Keratinocyte (primary cell): ENCODE results near the gene TARS3.

Experiments
- EZH2 ChIP-seq: IDR thresholded peaks from one replicate; pipeline ENCODE4 v1.6.1; 2012; ENCODE audit warnings: inconsistent platforms, mild to moderate bottlenecking, low read length, moderate library complexity
- TF ChIP-seq, protein P1 (sequence below), 3 experiments: IDR thresholded peaks in 1 of 3; conservative IDR thresholded peaks in 1 of 3; optimal IDR thresholded peaks in 1 of 3; 2 replicates in 2 of 3; 3 replicates in 1 of 3; pipeline versions ENCODE3 to v1.5.1; 2011; ENCODE audit warnings: low read length in 3 of 3, mild to moderate bottlenecking in 3 of 3, moderate library complexity in 2 of 3, control low read depth in 1 of 3, inconsistent platforms in 1 of 3; ENCODE audit not compliant: insufficient read depth in 2 of 3; ENCODE audit errors: extremely low read depth in 1 of 3

DNA sequence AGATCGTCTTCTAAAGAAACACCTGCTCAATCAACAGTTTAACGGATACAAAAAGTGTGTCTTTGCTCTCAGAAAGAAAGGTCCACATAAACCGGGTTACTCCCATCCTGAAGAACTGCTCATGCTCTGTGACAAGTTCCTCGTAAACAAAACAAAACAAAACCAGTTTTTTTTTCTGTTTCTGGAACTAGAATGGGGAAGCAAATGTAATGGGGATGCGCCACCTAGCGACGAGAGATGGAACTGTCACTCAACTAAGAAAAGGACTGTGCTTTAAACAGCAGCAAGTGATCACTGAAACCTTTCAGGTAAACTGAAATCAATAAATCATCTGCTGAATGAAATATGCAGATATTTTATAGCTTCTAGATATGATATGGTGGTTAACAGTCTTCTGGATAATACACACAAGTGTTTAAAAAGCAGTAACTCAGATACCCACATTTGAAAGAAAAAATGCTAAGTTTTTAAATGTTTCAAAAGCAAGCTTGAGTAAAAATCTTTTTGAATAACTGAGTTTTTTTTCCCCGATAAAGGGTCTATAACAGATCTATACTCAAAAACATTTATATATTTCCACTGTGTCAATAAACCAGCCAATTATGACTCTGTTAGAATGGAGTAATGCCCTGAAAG, 83.0 kb downstream of the TARS3 start:
- TF ChIP-seq, protein P1, sequence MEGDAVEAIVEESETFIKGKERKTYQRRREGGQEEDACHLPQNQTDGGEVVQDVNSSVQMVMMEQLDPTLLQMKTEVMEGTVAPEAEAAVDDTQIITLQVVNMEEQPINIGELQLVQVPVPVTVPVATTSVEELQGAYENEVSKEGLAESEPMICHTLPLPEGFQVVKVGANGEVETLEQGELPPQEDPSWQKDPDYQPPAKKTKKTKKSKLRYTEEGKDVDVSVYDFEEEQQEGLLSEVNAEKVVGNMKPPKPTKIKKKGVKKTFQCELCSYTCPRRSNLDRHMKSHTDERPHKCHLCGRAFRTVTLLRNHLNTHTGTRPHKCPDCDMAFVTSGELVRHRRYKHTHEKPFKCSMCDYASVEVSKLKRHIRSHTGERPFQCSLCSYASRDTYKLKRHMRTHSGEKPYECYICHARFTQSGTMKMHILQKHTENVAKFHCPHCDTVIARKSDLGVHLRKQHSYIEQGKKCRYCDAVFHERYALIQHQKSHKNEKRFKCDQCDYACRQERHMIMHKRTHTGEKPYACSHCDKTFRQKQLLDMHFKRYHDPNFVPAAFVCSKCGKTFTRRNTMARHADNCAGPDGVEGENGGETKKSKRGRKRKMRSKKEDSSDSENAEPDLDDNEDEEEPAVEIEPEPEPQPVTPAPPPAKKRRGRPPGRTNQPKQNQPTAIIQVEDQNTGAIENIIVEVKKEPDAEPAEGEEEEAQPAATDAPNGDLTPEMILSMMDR (optimal IDR thresholded peaks at IDR 0.05 in 1 of 3, IDR thresholded peaks at IDR 0.05 in 1 of 3, conservative IDR thresholded peaks at IDR 0.05 in 1 of 3; ENCODE audit: extremely low read depth in 1 of 3, insufficient read depth in 2 of 3, low read length in 3 of 3) = peak; percentile 76 to 87 (median 78)
- TF ChIP-seq EZH2 = no peak
